Measurements from ENCODE around the gene TBC1D12. TPM values are rescaled to one million over a fixed set of nuclear protein-coding genes. Genes with fewer than 3 reads are reported as not detected.

TBC1D12 gene
- polyA plus RNA-seq, 1 donor from 2014 or later: 27.9 TPM

- no peaks in the 10 kb centered on the region for H4K20me1 ChIP-seq (ENCODE audit: insufficient read depth)
- peak overlapping the region; percentile 83 for H3K27ac ChIP-seq (ENCODE audit: low read length)
- no peaks in the 10 kb centered on the region for H3K27me3 ChIP-seq (ENCODE audit: insufficient read depth, low read depth, low read length)
- H3K36me3 ChIP-seq (ENCODE audit: insufficient read depth, low read length): no peaks in the 10 kb centered on the region
- H3K4me3 ChIP-seq (ENCODE audit: low read length): peak overlapping the region; percentile 97
- peak overlapping the region; percentile 73 for H3K4me2 ChIP-seq (ENCODE audit: low read length)
- no peaks in the 10 kb centered on the region for H3K9me3 ChIP-seq (ENCODE audit: low read length)
- H3F3A ChIP-seq (ENCODE audit: insufficient read depth, low read length, poor library complexity, severe bottlenecking): peaks cover 6% of the 10 kb centered on the region
- no peaks in the 10 kb centered on the region for H3K9me2 ChIP-seq (ENCODE audit: insufficient read depth, low read length)
- peaks cover 40% of the 10 kb centered on the region for H3K79me2 ChIP-seq (replicated peaks; ENCODE audit: insufficient read depth, low read length)
- H3K9ac ChIP-seq (ENCODE audit: low read length): peak overlapping the region; percentile 89
- no peak for TF ChIP-seq SMC3 (conservative IDR thresholded peaks at IDR 0.05; ENCODE audit: poor library complexity)
- no peak for TF ChIP-seq TAF1 (IDR thresholded peaks at IDR 0.05; ENCODE audit: low read depth)
- TF ChIP-seq EP300 (conservative IDR thresholded peaks at IDR 0.05; ENCODE audit: poor library complexity, severe bottlenecking): no peak
- peak; percentile 11 for TF ChIP-seq MXI1 (conservative IDR thresholded peaks at IDR 0.05; ENCODE audit: poor library complexity, severe bottlenecking)
- H2AFZ ChIP-seq (ENCODE audit: low read depth, low read length): peak overlapping the region; percentile 46
Measured at GRCh38 chr10:94403380-94404213, 1.3 kb downstream of the TBC1D12 start.

GRCh38 chr10:94405406-94405805 lies 3.1 kb downstream of the TBC1D12 start:
- no peak overlapping the region for H3K27ac ChIP-seq (ENCODE audit: low read length)
- H3F3A ChIP-seq (ENCODE audit: insufficient read depth, low read length, poor library complexity, severe bottlenecking): peaks cover 6% of the 10 kb centered on the region
- H3K9me2 ChIP-seq (ENCODE audit: insufficient read depth, low read length): no peaks in the 10 kb centered on the region
- H2AFZ ChIP-seq (ENCODE audit: low read depth, low read length): no peak overlapping the region
- no peaks in the 10 kb centered on the region for H4K20me1 ChIP-seq (ENCODE audit: insufficient read depth)
- peak overlapping the region; percentile 97 for H3K4me3 ChIP-seq (ENCODE audit: low read length)
- H3K27me3 ChIP-seq (ENCODE audit: insufficient read depth, low read depth, low read length): no peaks in the 10 kb centered on the region
- TF ChIP-seq REST (IDR thresholded peaks at IDR 0.05; ENCODE audit: borderline replicate concordance): no peak
- TF ChIP-seq TAF1 (IDR thresholded peaks at IDR 0.05; ENCODE audit: low read depth): no peak
- no peak for TF ChIP-seq CTCF (IDR thresholded peaks at IDR 0.05; ENCODE audit: poor library complexity, severe bottlenecking)
- TF ChIP-seq RAD21 (conservative IDR thresholded peaks at IDR 0.05): no peak
- TF ChIP-seq EP300 (conservative IDR thresholded peaks at IDR 0.05; ENCODE audit: poor library complexity, severe bottlenecking): no peak
- no peak for TF ChIP-seq MXI1 (conservative IDR thresholded peaks at IDR 0.05; ENCODE audit: poor library complexity, severe bottlenecking)
- no peak for TF ChIP-seq SMC3 (conservative IDR thresholded peaks at IDR 0.05; ENCODE audit: poor library complexity)
- TF ChIP-seq EZH2 (IDR thresholded peaks at IDR 0.05; ENCODE audit: borderline replicate concordance, insufficient read depth, low read length, poor library complexity, severe bottlenecking): no peak
- no peak for TF ChIP-seq POLR2AphosphoS5 (IDR thresholded peaks at IDR 0.05)
- no peaks in the 10 kb centered on the region for H3K36me3 ChIP-seq (ENCODE audit: insufficient read depth, low read length)
- no peaks in the 10 kb centered on the region for H3K9me3 ChIP-seq (ENCODE audit: low read length)
- no peak overlapping the region for H3K9ac ChIP-seq (ENCODE audit: low read length)
- H3K79me2 ChIP-seq (replicated peaks; ENCODE audit: insufficient read depth, low read length): peaks cover 46% of the 10 kb centered on the region
- peak overlapping the region; percentile 76 for H3K4me2 ChIP-seq (ENCODE audit: low read length)
